ENCODE results near the gene SNORC. TPM values are rescaled to one million over a fixed set of nuclear protein-coding genes. Genes with fewer than 3 reads are reported as not detected.

The SNORC gene
- total and polyA plus RNA-seq, 2 experiments from 2014 or later: 2.2 to 7.5 TPM

- Histone ChIP-seq H3K9me3 (ENCODE audit: low read depth) (no peaks in the 10 kb centered on the region), H3K4me1 (ENCODE audit: insufficient read depth) (no peaks in the 10 kb centered on the region), H4K20me1 (ENCODE audit: insufficient read depth, poor library complexity, severe bottlenecking) (no peaks in the 10 kb centered on the region), H3K27ac (no peak overlapping the region), H2AFZ (no peak overlapping the region), H3K79me2 (no peaks in the 10 kb centered on the region), H3K4me2 (no peak overlapping the region), H3K4me3 (no peak overlapping the region), H3K27me3 (no peaks in the 10 kb centered on the region), H3K9me2 (replicated peaks; ENCODE audit: insufficient read depth) (no peaks in the 10 kb centered on the region), H3K36me3 (replicated peaks; ENCODE audit: insufficient read depth, low read depth) (no peaks in the 10 kb centered on the region)
- WGBS (ENCODE audit: low lambda C conversion rate, missing lambda C conversion rate): 97% methylated on average over 24 of the region's 24 CpGs
- TF ChIP-seq EZH2phosphoT487 (IDR thresholded peaks at IDR 0.05; ENCODE audit: low read depth, severe bottlenecking, unreplicated experiment): no peak
- no peak for TF ChIP-seq CTCF (IDR thresholded peaks at IDR 0.05; ENCODE audit: poor library complexity)
- TF ChIP-seq EZH2 (IDR thresholded peaks at IDR 0.05; ENCODE audit: borderline replicate concordance): no peak
- peak; percentile 1 for DNase-seq (ENCODE audit: low spot score)
Observed at GRCh38 chr2:232897598-232898408, 27.7 kb downstream of the SNORC start.

GRCh38 chr2:232898592-232899543 is 28.8 kb downstream of the SNORC start:
- H3K9me2 ChIP-seq (replicated peaks; ENCODE audit: insufficient read depth): no peaks in the 10 kb centered on the region
- DNase-seq (ENCODE audit: low spot score): peak; percentile 48
- H3K27ac ChIP-seq: no peak overlapping the region

More at GRCh38 chr2:232898592-232899543, 28.8 kb downstream of the SNORC start:
- WGBS (ENCODE audit: low lambda C conversion rate, missing lambda C conversion rate): 79% methylated on average over 18 of the region's 18 CpGs
- Histone ChIP-seq H2AFZ (no peak overlapping the region), H3K4me2 (no peak overlapping the region), H3K4me3 (no peak overlapping the region), H3K9me3 (ENCODE audit: low read depth) (no peaks in the 10 kb centered on the region), H3K27me3 (no peaks in the 10 kb centered on the region), H3K4me1 (ENCODE audit: insufficient read depth) (no peaks in the 10 kb centered on the region), H3K79me2 (no peaks in the 10 kb centered on the region), H3K36me3 (replicated peaks; ENCODE audit: insufficient read depth, low read depth) (no peaks in the 10 kb centered on the region), H4K20me1 (ENCODE audit: insufficient read depth, poor library complexity, severe bottlenecking) (no peaks in the 10 kb centered on the region)
- TF ChIP-seq EZH2phosphoT487 (IDR thresholded peaks at IDR 0.05; ENCODE audit: low read depth, severe bottlenecking, unreplicated experiment): no peak
- TF ChIP-seq CTCF (IDR thresholded peaks at IDR 0.05; ENCODE audit: poor library complexity): no peak
- TF ChIP-seq EZH2 (IDR thresholded peaks at IDR 0.05; ENCODE audit: borderline replicate concordance): no peak
